Tibial nerve (tissue), 4 donors: Measurements from ENCODE around the gene NELL1. TPM values are rescaled to one million over a fixed set of nuclear protein-coding genes. Genes with fewer than 3 reads are reported as not detected.

Experiments used
- DNase-seq, 2 donors: peaks; one replicate each; pipeline ENCODE4 v3.0.0-alpha.2; 2019; ENCODE audit warnings: low spot score in 2 of 2
- H3K27ac ChIP-seq, 4 donors: fragments of 200-600 bp; sonication (generic) in 3 of 4; one replicate each; pipeline ENCODE4 v1.5.1; 2017 to 2019; ENCODE audit warnings: mild to moderate bottlenecking in 1 of 4
- H3K27me3 ChIP-seq, 2 donors: fragments of 200-600 bp; sonication (generic) in 1 of 2; one replicate each; pipeline versions ENCODE4 v1.5.1 to v1.6.0; 2017 to 2019
- H3K36me3 ChIP-seq, 3 donors: fragments of 200-600 bp; sonication (generic); one replicate each; pipeline ENCODE4 v1.5.1; 2018 to 2019
- H3K4me1 ChIP-seq, 4 donors: fragments of 200-600 bp; sonication (generic) in 3 of 4; one replicate each; pipeline ENCODE4 v1.5.1; 2017 to 2019
- H3K4me3 ChIP-seq, 4 donors: fragments of 200-600 bp; sonication (generic) in 3 of 4; one replicate each; pipeline ENCODE4 v1.5.1; 2017 to 2019; ENCODE audit warnings: mild to moderate bottlenecking in 1 of 4, moderate library complexity in 1 of 4
- H3K9me3 ChIP-seq, 4 donors: fragments of 200-600 bp; sonication (generic) in 3 of 4; one replicate each; pipeline ENCODE4 v1.5.1; 2017 to 2019
- EP300 ChIP-seq, 2 donors: sonication (generic); formaldehyde crosslinking; IDR thresholded peaks; one replicate each; pipeline ENCODE4 v1.6.1; 2017; ENCODE audit warnings: antibody characterized with exemption in 2 of 2, mild to moderate bottlenecking in 1 of 2
- POLR2A ChIP-seq, 2 donors: fragments of 450-650 bp; IDR thresholded peaks; one replicate each; pipeline ENCODE4 v1.6.1; 2017; ENCODE audit warnings: antibody characterized with exemption in 2 of 2, mild to moderate bottlenecking in 2 of 2, moderate library complexity in 2 of 2
- WGBS, 2 donors: methylation state at CpG; one replicate each; pipeline ENCODE4 v1.1.5; 2018; 5-methylcytosine and 5-hydroxymethylcytosine counted together
- total RNA-seq, 4 donors: library from RNA; depleted of rRNA; stranded (reverse); fragments of >200 nt; gene quantifications; one replicate each; pipeline ENCODE4 v1.1.0, GENCODE V29; 2016
- TF ChIP-seq, protein P1 (sequence below), 5 experiments: fragments of 200-600 bp in 3 of 5; fragments of 450-650 bp in 2 of 5; sonication (generic) in 3 of 5; IDR thresholded peaks; one replicate each; pipeline ENCODE4 v1.5.1; 2016 to 2019; ENCODE audit warnings: antibody characterized with exemption in 5 of 5, mild to moderate bottlenecking in 3 of 5, moderate library complexity in 2 of 5

NELL1 gene
- total RNA-seq, 4 donors from 2014 or later, result not detected

DNA sequence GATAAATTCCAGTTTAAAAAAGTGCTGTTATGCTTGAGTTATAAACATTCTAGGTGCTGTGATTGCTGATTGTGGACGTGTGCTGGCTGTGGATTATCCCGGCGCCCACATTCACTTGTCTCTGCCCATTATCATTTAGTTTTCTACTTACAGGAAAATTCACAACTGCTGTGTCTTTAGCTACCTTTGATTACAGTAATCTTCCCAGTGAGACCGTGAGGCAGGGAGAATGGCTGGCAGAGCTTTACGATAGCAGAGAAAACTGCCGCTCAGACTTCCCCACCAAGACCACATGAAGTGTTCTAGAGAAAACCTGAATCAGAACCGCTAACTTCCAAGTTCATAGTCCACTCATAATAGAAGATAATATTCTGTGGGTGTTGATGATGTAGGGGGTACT is 34.6 kb upstream of the NELL1 start:
- H3K4me3 ChIP-seq, result no peak overlapping the region
- TF ChIP-seq EP300 (IDR thresholded peaks at IDR 0.05), result no peak
- TF ChIP-seq POLR2A (IDR thresholded peaks at IDR 0.05), result no peak
- TF ChIP-seq, protein P1, sequence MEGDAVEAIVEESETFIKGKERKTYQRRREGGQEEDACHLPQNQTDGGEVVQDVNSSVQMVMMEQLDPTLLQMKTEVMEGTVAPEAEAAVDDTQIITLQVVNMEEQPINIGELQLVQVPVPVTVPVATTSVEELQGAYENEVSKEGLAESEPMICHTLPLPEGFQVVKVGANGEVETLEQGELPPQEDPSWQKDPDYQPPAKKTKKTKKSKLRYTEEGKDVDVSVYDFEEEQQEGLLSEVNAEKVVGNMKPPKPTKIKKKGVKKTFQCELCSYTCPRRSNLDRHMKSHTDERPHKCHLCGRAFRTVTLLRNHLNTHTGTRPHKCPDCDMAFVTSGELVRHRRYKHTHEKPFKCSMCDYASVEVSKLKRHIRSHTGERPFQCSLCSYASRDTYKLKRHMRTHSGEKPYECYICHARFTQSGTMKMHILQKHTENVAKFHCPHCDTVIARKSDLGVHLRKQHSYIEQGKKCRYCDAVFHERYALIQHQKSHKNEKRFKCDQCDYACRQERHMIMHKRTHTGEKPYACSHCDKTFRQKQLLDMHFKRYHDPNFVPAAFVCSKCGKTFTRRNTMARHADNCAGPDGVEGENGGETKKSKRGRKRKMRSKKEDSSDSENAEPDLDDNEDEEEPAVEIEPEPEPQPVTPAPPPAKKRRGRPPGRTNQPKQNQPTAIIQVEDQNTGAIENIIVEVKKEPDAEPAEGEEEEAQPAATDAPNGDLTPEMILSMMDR (IDR thresholded peaks at IDR 0.05), result no peak
- no peak for DNase-seq
- no peaks in the 10 kb centered on the region for H3K27me3 ChIP-seq
- no peaks in the 10 kb centered on the region for H3K4me1 ChIP-seq
- WGBS, 2 donors, result 68 to 70% methylated on average over 7 of the region's 7 CpGs
- H3K9me3 ChIP-seq, result peaks cover 0 to 2% (median 0%) of the 10 kb centered on the region in 4 donors
- no peaks in the 10 kb centered on the region for H3K36me3 ChIP-seq
- H3K27ac ChIP-seq, result no peak overlapping the region

DNA sequence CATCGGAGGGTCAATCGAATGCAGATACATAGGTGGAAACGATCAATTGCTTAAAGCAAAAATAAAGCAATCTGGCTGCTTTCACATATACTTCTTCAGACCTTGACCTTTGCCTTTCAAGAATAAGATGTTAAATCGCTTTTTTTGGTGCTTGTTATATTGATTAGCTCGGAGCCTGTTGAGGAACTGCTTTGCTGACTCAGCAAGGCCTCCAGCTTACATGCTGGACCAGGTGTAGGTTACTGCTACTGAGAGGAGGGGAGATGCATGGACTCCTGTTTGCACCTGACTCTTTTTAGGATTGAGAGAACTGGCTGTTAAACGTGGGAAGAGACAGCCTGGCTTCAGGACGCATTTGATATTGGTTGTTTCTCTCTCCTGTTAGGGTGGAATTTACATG is 31.3 kb upstream of the NELL1 start:
- Histone ChIP-seq H3K4me3 (no peak overlapping the region), H3K9me3 (no peaks in the 10 kb centered on the region), H3K4me1 (no peaks in the 10 kb centered on the region), H3K27me3 (no peaks in the 10 kb centered on the region), H3K36me3 (no peaks in the 10 kb centered on the region), H3K27ac (no peak overlapping the region)
- WGBS, 2 donors, result 81 to 87% methylated on average over 7 of the region's 7 CpGs
- TF ChIP-seq POLR2A (IDR thresholded peaks at IDR 0.05) (no peak), EP300 (IDR thresholded peaks at IDR 0.05) (no peak)
- TF ChIP-seq, protein P1 (IDR thresholded peaks at IDR 0.05), result no peak
- no peak for DNase-seq

DNA sequence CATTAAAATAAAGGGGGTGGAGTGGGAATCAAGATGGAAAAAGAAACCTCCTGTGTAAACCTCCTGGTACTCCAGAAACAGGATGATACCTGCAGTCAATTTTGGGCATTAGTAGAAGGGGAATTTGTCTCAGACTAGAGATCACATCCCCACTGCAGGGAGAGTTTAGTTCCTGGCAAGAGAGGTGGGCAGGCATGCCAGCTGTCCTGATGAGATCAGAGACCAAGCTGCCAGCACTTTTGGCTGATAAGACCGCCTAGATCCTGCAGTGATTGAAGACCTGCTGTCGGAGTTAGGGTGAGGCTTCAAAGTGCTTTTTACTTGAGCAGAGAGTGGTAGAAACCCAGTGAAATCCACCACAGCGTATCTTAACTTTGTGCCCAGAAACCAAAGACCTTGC is 29.7 kb upstream of the NELL1 start:
- Histone ChIP-seq H3K4me3 (no peak overlapping the region), H3K27me3 (no peaks in the 10 kb centered on the region), H3K9me3 (no peaks in the 10 kb centered on the region), H3K36me3 (no peaks in the 10 kb centered on the region), H3K27ac (no peak overlapping the region), H3K4me1 (no peaks in the 10 kb centered on the region)
- 80% methylated on average over 3 of the region's 3 CpGs for WGBS, 2 donors
- TF ChIP-seq, protein P1 (IDR thresholded peaks at IDR 0.05), result no peak
- TF ChIP-seq POLR2A (IDR thresholded peaks at IDR 0.05) (no peak), EP300 (IDR thresholded peaks at IDR 0.05) (no peak)
- DNase-seq, result no peak

DNA sequence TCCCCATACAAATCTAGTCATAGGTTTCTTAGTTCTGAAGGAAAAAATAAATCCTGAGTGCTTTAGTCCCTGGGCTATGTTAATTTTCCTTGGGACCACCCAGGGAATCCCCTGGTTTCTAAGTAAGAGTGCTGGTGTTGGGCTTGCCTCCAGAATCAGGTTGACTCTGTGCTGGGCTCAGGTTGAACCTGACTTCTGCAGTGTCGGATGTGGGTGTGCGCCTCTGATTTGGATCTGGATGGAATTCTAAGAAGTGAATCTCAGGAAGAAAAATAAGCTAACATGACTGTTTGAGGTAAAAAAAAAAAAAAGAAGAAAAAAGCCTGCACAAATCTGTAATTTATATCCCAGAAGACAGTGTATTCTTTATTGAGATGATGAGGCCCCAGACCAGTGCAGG is 29.0 kb upstream of the NELL1 start:
- H3K4me1 ChIP-seq, result no peaks in the 10 kb centered on the region
- WGBS, 2 donors, result 83 to 100% methylated on average over 2 of the region's 2 CpGs
- no peak for DNase-seq
- no peaks in the 10 kb centered on the region for H3K9me3 ChIP-seq
- H3K27ac ChIP-seq, result no peak overlapping the region
- no peaks in the 10 kb centered on the region for H3K27me3 ChIP-seq
- no peak overlapping the region for H3K4me3 ChIP-seq
- TF ChIP-seq POLR2A (IDR thresholded peaks at IDR 0.05), result no peak
- TF ChIP-seq, protein P1 (IDR thresholded peaks at IDR 0.05), result no peak
- no peaks in the 10 kb centered on the region for H3K36me3 ChIP-seq

DNA sequence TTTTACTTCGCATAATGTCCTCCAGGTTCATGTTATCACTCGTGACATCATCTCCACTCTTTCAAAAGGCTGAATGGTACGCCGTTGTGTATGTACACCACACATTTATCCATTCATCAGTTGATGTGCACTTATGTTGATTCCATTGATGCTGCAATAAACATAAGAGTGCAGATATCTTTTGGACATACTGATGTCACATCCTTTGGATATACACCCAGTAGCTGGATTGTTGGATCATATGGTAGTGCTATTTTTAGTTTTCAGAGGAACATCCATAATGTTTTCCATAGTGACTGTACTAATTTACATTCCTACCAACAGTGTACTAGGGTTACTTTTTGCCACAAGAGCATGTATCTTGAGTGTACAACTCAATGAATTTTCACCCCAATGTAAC is 25.0 kb upstream of the NELL1 start:
- DNase-seq, result no peak
- WGBS, 2 donors, result 77 to 87% methylated on average over 4 of the region's 4 CpGs
- TF ChIP-seq, protein P1 (IDR thresholded peaks at IDR 0.05), result no peak
- TF ChIP-seq POLR2A (IDR thresholded peaks at IDR 0.05), result no peak
- TF ChIP-seq EP300 (IDR thresholded peaks at IDR 0.05), result no peak
- no peak overlapping the region for H3K27ac ChIP-seq
- no peaks in the 10 kb centered on the region for H3K4me1 ChIP-seq
- H3K36me3 ChIP-seq, result no peaks in the 10 kb centered on the region
- no peaks in the 10 kb centered on the region for H3K9me3 ChIP-seq
- H3K27me3 ChIP-seq, result no peaks in the 10 kb centered on the region
- H3K4me3 ChIP-seq, result no peak overlapping the region
